ENCODE results near the gene SCN5A.

Gene SCN5A

DNA sequence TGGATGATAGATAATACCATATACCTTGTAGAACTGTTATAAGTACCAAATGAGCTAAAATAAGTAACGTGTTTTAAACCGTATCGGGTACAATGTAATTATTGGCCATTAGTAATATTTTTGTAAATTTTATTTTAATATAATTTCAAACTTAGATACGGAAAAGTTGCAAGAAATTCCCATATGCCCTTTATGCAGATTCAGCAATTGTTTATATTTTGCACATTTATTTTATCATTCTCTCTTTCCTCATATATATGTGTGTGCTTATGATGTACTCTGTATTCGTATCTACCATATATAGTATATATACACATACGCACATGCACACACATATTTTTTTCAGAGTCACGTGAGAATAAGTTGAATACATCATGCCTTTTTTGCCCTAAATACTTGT, 114.9 kb downstream of the SCN5A start:
- in situ Hi-C loops (cut with HindIII; ENCODE audit: low pct_ligation_motif_present, low pct_unique_long_range_greater_than_20kb, low sequenced_read_pairs): no loop called here
- no peak for DNase-seq

DNA sequence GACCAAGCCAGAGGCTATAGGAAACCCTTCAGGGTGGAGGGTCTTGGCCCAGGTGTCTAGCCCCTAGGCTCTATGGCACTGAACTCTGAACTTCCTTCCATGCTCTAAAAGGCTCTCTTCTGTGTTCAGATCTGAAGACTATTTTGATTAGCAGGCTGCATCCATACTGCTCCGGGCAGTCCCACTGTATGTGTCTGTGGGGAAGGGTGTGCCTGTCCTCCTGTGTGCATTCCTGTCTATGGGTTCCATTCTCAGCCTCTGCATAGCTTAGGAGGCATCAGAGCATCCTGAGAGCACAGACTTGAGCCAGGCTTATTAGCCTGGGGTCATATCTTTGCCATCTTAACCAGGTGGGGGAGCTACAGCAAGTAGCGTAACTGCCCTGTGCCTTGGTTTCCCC, 115.3 kb downstream of the SCN5A start:
- DNase-seq: no peak
- in situ Hi-C loops (cut with HindIII; ENCODE audit: low pct_ligation_motif_present, low pct_unique_long_range_greater_than_20kb, low sequenced_read_pairs): no loop called here

DNA sequence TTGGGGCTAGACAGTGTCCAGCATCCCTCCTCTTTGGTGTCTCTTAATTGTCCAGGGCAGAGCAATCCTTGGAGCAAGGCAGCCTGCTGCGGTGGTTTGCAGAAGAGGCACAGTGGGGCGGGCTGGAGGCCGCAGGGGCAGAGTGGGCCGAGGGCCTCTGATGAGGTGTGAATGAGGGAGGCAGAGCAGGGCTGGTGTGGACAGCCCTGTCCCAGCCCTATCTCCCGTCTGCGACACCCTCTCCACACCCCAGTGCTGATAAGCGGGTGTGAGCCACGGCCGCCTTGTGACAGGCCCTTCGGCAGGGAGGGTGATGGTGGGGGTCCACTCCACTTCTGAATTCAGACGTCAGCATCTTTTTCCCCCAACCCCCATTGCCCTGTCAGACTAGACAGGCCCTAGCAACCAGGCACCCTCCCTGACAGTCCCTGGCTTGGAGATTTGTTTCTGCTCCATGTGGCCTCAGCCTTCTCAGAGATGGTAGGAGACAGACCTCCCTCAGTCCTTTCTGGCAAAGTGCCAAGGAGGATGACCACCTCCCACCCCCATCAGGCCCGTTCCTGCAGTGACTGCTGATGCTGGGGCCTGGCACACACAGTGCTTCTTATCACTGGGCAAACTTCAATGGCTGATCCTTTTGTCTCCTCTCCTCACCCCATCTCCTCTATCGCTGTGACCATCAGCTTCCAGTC, 116.1 kb downstream of the SCN5A start:
- no peak for DNase-seq
- in situ Hi-C loops (cut with HindIII; ENCODE audit: low pct_ligation_motif_present, low pct_unique_long_range_greater_than_20kb, low sequenced_read_pairs): no loop called here

- DNase-seq: no peak
- in situ Hi-C loops (cut with HindIII; ENCODE audit: low pct_ligation_motif_present, low pct_unique_long_range_greater_than_20kb, low sequenced_read_pairs): no loop called here
These were observed 117.0 kb downstream of the SCN5A start for GRCh38 chr3:38532529-38532928.

DNA sequence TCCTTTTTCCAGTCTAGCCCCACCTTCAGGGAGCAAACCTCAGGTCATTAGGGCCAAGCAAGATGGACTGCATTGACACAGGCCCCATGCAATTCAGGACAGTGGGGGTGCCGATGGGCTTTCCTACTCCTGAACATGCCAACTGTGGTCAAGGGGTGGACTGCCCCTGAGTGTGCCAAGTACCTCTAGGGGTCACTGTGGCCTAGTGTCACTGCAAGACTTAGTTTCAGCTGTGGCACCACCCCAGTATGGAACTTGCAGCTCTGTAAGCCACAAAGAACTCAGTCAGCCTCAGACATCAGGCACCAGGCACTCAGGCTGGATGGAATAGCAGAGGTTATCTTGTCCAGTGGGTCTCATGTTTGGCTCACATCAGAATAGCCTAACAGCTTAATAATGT, 121.0 kb downstream of the SCN5A start:
- in situ Hi-C loops (cut with HindIII; ENCODE audit: low pct_ligation_motif_present, low pct_unique_long_range_greater_than_20kb, low sequenced_read_pairs): no loop called here
- peak; percentile 1 for DNase-seq

DNA sequence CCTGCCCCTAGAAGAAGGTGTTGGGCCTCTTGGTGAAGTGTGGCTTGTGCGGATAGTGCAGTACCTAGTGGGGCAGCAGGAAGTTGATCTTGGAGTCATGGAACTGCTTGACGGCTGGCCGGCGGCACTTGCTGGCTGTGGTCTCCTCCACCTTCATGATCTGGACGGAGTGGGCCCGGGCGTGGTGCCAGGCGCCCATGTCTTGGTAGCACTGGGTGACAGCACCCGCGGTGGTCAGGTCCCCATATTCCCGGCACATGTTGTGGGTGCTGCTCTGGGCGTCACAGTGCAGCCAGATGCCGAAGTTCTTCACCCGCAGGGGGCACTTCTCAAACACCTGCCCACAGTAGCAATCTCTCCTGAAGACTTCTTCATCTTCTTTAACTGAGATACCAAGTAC, 122.7 kb downstream of the SCN5A start:
- in situ Hi-C loops (cut with HindIII; ENCODE audit: low pct_ligation_motif_present, low pct_unique_long_range_greater_than_20kb, low sequenced_read_pairs): no loop called here
- no peak for DNase-seq

DNA sequence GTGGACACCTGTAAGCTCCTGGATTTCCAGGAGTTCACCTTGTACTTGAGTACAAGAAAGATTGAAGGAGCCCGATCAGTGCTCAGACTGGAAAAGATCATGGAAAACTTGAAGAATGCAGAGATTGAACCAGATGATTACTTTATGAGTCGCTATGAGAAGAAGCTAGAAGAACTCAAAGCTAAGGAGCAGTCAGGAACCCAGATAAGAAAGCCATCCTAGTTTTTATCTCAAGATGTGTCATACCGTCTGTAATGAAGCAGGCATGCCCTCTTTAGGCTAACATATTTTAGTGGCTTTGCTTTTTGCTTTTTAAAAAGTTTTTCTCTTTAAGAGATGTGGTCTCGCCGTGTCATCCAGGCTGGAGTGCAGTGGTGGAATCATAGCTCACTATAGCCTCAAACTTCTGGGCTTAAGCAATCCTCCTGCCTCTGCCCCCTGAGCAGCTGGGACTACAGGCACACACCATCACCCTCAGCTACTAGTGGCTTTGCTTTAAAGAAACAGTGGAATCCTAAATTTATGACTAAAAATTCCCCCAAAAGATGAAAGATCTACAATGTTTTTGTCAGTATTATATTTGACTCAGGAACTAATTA, 125.2 kb downstream of the SCN5A start:
- no peak for DNase-seq
- in situ Hi-C loops (cut with HindIII; ENCODE audit: low pct_ligation_motif_present, low pct_unique_long_range_greater_than_20kb, low sequenced_read_pairs): no loop called here

DNA sequence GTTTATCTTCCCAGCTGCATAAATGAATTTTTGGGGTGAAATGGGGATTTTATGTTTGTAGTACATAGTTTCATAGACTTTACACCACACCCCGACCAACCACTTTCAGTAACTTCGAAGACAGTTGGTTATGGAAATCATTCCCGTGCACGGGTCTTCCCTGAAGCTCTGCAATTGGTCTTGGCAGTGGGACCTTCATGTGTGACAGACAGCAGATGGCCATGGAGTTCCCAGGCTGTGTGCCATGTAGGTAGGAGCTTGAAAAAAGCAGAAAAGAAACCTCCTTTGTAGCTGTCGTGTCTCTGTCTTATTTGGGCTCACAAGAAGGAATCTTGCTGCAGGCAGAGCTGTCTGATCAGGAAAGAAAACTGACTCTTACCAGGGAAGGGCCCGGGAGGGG, 127.5 kb downstream of the SCN5A start:
- in situ Hi-C loops (cut with HindIII; ENCODE audit: low pct_ligation_motif_present, low pct_unique_long_range_greater_than_20kb, low sequenced_read_pairs): no loop called here
- no peak for DNase-seq

DNA sequence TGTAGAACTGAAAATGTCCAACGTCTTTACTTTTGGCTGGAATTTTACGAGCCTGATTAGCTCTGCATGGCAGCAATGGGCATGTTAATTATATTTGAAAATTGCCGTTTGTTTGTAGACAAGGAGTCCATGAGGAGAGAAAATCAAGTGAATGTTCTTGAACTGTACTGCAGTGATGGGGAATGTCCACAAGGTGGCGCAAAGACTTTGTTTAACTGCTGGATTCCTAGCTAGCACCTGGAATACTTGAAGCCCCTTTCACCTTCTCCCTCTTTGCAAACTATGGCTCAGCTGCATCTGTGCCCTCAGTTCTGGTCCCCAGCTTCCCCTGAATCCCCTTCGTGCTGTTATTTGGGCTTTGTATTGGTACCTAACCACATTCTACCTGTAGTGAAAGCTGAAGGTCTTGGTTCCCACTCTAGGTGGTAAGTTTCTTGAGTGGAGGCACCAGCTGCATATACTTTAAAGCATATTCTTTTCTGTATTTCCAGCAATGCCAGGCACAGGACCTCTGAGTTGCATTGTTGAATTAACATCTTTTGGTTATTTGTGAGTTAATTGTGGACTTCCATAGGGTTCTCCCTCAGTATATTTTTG, 128.0 kb downstream of the SCN5A start:
- in situ Hi-C loops (cut with HindIII; ENCODE audit: low pct_ligation_motif_present, low pct_unique_long_range_greater_than_20kb, low sequenced_read_pairs): no loop called here
- peak; percentile 64 for DNase-seq

- no peak for DNase-seq
- in situ Hi-C loops (cut with HindIII; ENCODE audit: low pct_ligation_motif_present, low pct_unique_long_range_greater_than_20kb, low sequenced_read_pairs): no loop called here
These were observed 129.8 kb downstream of the SCN5A start for GRCh38 chr3:38519651-38520050.

DNA sequence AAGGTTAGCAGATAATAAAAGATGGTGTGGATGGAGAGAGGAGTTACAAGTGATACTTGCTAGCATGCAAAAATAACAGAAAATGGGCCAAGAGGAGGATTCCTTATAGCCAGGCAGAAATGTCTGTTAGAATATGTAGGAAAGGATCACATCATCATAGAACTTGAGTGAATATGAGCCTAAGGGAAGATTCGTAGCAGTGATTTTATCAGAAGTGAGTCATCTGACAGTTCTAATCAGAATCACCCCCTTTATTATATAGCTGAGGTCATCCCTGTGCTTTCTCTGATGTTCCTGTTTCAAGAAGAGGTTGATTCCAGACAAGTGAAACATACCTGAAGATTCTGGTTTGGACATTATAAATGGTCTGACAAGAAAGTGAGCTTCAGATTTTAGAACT, 130.5 kb downstream of the SCN5A start:
- in situ Hi-C loops (cut with HindIII; ENCODE audit: low pct_ligation_motif_present, low pct_unique_long_range_greater_than_20kb, low sequenced_read_pairs): no loop called here
- DNase-seq: no peak

DNA sequence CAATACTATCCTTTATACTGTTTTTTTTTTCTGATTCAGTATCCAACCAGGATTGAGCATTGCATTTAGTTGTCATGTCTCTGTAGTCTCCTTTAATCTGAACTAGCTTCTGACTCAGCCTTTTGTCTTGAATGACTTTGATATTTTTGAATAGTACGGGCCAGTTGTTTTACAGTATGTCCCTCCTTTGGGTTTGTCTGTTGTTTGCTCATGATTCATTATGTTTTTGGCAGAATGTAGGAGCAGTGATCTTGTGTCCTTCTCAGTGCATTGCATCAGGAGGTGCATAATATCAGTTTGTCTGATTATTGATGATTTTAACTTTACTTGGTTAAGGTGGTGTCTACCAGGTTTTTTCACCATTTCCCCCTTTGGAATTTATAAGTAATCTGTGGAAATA, 132.8 kb downstream of the SCN5A start:
- in situ Hi-C loops (cut with HindIII; ENCODE audit: low pct_ligation_motif_present, low pct_unique_long_range_greater_than_20kb, low sequenced_read_pairs): no loop called here
- DNase-seq: no peak

DNA sequence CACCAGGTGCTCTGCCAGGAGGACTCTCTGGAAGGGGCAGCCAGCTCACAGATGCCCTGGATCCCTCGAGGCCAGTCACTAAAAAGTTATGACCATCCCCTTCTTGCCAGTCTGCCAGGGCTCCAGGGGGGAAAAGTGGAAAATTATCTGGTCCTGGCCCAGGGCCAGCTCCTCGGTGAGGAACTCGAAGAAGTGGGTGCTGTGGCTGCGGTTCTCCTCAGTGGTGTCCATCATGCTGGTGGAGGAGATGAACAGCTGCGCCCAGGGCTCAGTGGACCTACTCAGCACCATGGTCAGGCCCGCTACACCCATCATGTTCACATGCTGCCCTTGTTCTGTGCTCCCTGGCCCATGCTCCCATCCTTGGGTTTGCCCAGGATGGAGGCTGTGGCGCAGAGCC, 134.1 kb downstream of the SCN5A start:
- in situ Hi-C loops (cut with HindIII; ENCODE audit: low pct_ligation_motif_present, low pct_unique_long_range_greater_than_20kb, low sequenced_read_pairs): no loop called here

GRCh38 chr3:38511546-38511945, 137.9 kb downstream of the SCN5A start:
- DNase-seq: no peak
- in situ Hi-C loops (cut with HindIII; ENCODE audit: low pct_ligation_motif_present, low pct_unique_long_range_greater_than_20kb, low sequenced_read_pairs): no loop called here

More for the DNA sequence above, 134.1 kb downstream of the SCN5A start:
- no peak for DNase-seq

GRCh38 chr3:38510631-38511030, 138.9 kb downstream of the SCN5A start:
- DNase-seq: no peak
- in situ Hi-C loops (cut with HindIII; ENCODE audit: low pct_ligation_motif_present, low pct_unique_long_range_greater_than_20kb, low sequenced_read_pairs): no loop called here

GRCh38 chr3:38509732-38510131, 139.8 kb downstream of the SCN5A start:
- DNase-seq: no peak
- in situ Hi-C loops (cut with HindIII; ENCODE audit: low pct_ligation_motif_present, low pct_unique_long_range_greater_than_20kb, low sequenced_read_pairs): no loop called here

- in situ Hi-C loops (cut with HindIII; ENCODE audit: low pct_ligation_motif_present, low pct_unique_long_range_greater_than_20kb, low sequenced_read_pairs): no loop called here
- no peak for DNase-seq
These were observed 142.4 kb downstream of the SCN5A start for GRCh38 chr3:38507120-38507519.

DNA sequence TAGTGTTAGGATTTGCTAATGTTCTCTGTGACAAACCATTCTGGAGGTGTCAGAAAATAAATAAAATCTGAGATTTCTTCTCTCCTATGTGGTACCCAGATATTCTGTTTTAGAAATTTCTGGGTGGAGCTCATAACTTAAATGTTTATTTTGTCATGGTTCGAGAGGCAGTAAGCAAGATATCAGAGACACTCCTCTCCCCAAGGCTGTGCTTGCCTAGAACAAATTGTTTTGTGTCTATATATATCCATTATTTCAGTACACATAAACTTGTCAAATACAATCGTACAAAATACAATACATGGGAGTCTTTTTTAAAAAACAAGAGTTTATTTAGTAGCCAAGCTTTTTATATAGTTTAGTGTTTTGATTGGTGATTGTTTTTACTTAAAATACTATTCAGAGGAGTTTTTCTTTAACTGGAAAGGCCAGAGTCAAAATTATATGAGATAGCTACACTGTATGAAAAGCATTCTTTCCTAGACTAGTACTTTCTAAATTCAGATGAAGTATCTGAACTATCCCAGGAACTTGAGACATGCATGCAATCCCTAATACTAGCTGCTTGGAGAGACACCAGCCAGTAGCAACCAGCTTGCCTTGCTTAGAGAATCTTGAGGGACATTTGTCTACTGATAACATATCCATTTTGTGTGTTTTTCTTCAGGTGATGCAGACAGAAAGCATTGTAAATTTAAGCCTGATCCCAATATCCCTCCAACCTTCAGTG, 148.6 kb downstream of the SCN5A start:
- in situ Hi-C loops (cut with HindIII; ENCODE audit: low pct_ligation_motif_present, low pct_unique_long_range_greater_than_20kb, low sequenced_read_pairs): no loop called here
- no peak for DNase-seq
